Measurements from ENCODE around the gene LYL1. TPM values are rescaled to one million over a fixed set of nuclear protein-coding genes. Genes with fewer than 3 reads are reported as not detected.

LYL1 gene
- total RNA-seq, 2 experiments from 2014 or later: 66.8 to 72.5 TPM

- Histone ChIP-seq H3K4me2 (ENCODE audit: low read length) (peak within 1 kb of the TSS; percentile 76), H2AFZ (ENCODE audit: low read length) (peak within 1 kb of the TSS; percentile 58; the same call in 1 of the 2 replicates), H3K4me3 (ENCODE audit: low read depth, low read length, poor library complexity, severe bottlenecking) (peak within 1 kb of the TSS; percentile 90), H3K4me1 (ENCODE audit: insufficient read depth, low read length, poor library complexity, severe bottlenecking) (peaks cover 34% of the 10 kb centered on the region), H3K36me3 (ENCODE audit: insufficient read depth, low read length) (peaks cover 28% of the 10 kb centered on the region), H3K79me2 (ENCODE audit: insufficient read depth, low read depth, low read length) (peaks cover 54% of the 10 kb centered on the region), H3K27ac (ENCODE audit: low read depth, low read length, poor library complexity, severe bottlenecking) (peak within 1 kb of the TSS; percentile 75), H4K20me1 (ENCODE audit: insufficient read depth, low read length) (peaks cover 16% of the 10 kb centered on the region), H3K9me3 (ENCODE audit: low read length) (no peaks in the 10 kb centered on the region), H3K9me2 (ENCODE audit: insufficient read depth, low read length) (no peaks in the 10 kb centered on the region)
- no peak for TF ChIP-seq EZH2phosphoT487 (IDR thresholded peaks at IDR 0.05; ENCODE audit: borderline replicate concordance, low read depth, low read length)
- no peak for TF ChIP-seq CTCF (conservative IDR thresholded peaks at IDR 0.05; ENCODE audit: low read length)
- ChIA-PET CTCF (ENCODE audit: unreplicated experiment) (no interaction called here), POLR2A (interaction anchor here (0.6 to 1.4 kb wide), 3 partner anchors 13 to 58 kb away, joined by 3 read pairs; no protein-coding TSS in a partner anchor)
- peak; percentile 95 for DNase-seq (ENCODE audit: low spot score)
- intact Hi-C loops (cut with micrococcal nuclease; ENCODE audit: unreplicated experiment): loop anchor here (1.0 kb wide), 1 partner anchor 14 kb away; the partner anchor contains the start of gene LYL1
- BruUV-seq (replicated peaks): TSS peak; percentile 87
Measured at GRCh38 chr19:13116282-13117175, 13.9 kb upstream of the LYL1 start, which contains the start of gene TRMT1. Gene TRMT1 (minus strand): TSS chr19:13116740. CDS start chr19:13116399, 341 bp downstream.

- H3K4me1 ChIP-seq (ENCODE audit: insufficient read depth, low read length, poor library complexity, severe bottlenecking): peaks cover 33% of the 10 kb centered on the region
- no peaks in the 10 kb centered on the region for H3K9me3 ChIP-seq (ENCODE audit: low read length)
- POLR2A ChIA-PET: interaction anchor here (0.5 kb wide), 1 partner anchor 12 kb away, joined by 4 read pairs; no protein-coding TSS in a partner anchor
- no peaks in the 10 kb centered on the region for H3K9me2 ChIP-seq (ENCODE audit: insufficient read depth, low read length)
- peaks cover 48% of the 10 kb centered on the region for H3K79me2 ChIP-seq (ENCODE audit: insufficient read depth, low read depth, low read length)
- H3K4me3 ChIP-seq (ENCODE audit: low read depth, low read length, poor library complexity, severe bottlenecking): peak overlapping the region; percentile 90
- H4K20me1 ChIP-seq (ENCODE audit: insufficient read depth, low read length): peaks cover 16% of the 10 kb centered on the region
- peak overlapping the region; percentile 75 for H3K27ac ChIP-seq (ENCODE audit: low read depth, low read length, poor library complexity, severe bottlenecking)
- DNase-seq (ENCODE audit: low spot score): no peak
- peak overlapping the region; percentile 58; the same call in 1 of the 2 replicates for H2AFZ ChIP-seq (ENCODE audit: low read length)
- peak overlapping the region; percentile 76 for H3K4me2 ChIP-seq (ENCODE audit: low read length)
- no TSS peak for BruUV-seq (replicated peaks)
- peaks cover 27% of the 10 kb centered on the region for H3K36me3 ChIP-seq (ENCODE audit: insufficient read depth, low read length)
- CTCF ChIA-PET (ENCODE audit: unreplicated experiment): no interaction called here
- TF ChIP-seq CTCF (conservative IDR thresholded peaks at IDR 0.05; ENCODE audit: low read length): no peak
- no peak for TF ChIP-seq EZH2phosphoT487 (IDR thresholded peaks at IDR 0.05; ENCODE audit: borderline replicate concordance, low read depth, low read length)
- intact Hi-C loops (cut with micrococcal nuclease; ENCODE audit: unreplicated experiment): loop anchor here (1.0 kb wide), 1 partner anchor 14 kb away; the partner anchor contains the start of gene LYL1
Measured at GRCh38 chr19:13115936-13116281, 13.3 kb upstream of the LYL1 start.
